H1 (cell line): ENCODE data around the gene PAPSS2. TPM values are rescaled to one million over a fixed set of nuclear protein-coding genes. Genes with fewer than 3 reads are reported as not detected.

Experiments used
- CTCF ChIA-PET: fragments of 300-600 bp; sonication (Branson Sonifier 250); formaldehyde crosslinking; loops from one replicate; lab custom pipeline; 2021; ENCODE audit not compliant: partially characterized antibody; lab: Charles Lee
- POLR2A ChIA-PET: fragments of 300-600 bp; sonication (Branson Sonifier 250); formaldehyde crosslinking; loops from one replicate; lab custom pipeline; 2021; ENCODE audit warnings: inconsistent platforms; ENCODE audit not compliant: partially characterized antibody; lab: Charles Lee
- DNase-seq, 2 experiments: peaks; one replicate each; pipeline versions ENCODE4 v3.0.0 to v3.0.0-alpha.2; 2010 to 2022; ENCODE audit warnings: low spot score in 2 of 2, low read depth in 1 of 2, mixed read lengths in 1 of 2
- FAIRE-seq: peaks from 2 replicates; lab custom pipeline; 2011; peaks lifted over from hg19 to GRCh38; lab: Jason Lieb, UNC
- H2AFZ ChIP-seq: 2 replicates; pipeline ENCODE4 v1.8.1; 2012; ENCODE audit warnings: low read length, inconsistent platforms
- H2AK5ac ChIP-seq: 2 replicates; pipeline ENCODE4 v1.6.1; 2013; ENCODE audit warnings: low read depth, low read length
- H2BK120ac ChIP-seq: replicated peaks from 2 replicates; pipeline ENCODE3; 2013; ENCODE audit warnings: low read depth, low read length, inconsistent platforms
- H2BK12ac ChIP-seq: 2 replicates; pipeline ENCODE4 v1.6.1; 2013; ENCODE audit warnings: low read depth, low read length
- H2BK15ac ChIP-seq: 2 replicates; pipeline ENCODE4 v1.6.1; 2013; ENCODE audit warnings: low read length
- H2BK20ac ChIP-seq: 2 replicates; pipeline ENCODE4 v1.6.1; 2013; ENCODE audit warnings: low read length
- H2BK5ac ChIP-seq: 2 replicates; pipeline ENCODE4 v1.6.1; 2013; ENCODE audit warnings: low read depth, low read length
- H3K14ac ChIP-seq: 2 replicates; pipeline ENCODE4 v1.6.1; 2013; ENCODE audit warnings: inconsistent platforms; ENCODE audit not compliant: insufficient read length
- H3K18ac ChIP-seq: 2 replicates; pipeline ENCODE4 v1.6.1; 2013; ENCODE audit warnings: low read length; ENCODE audit errors: extremely low read depth
- H3K23ac ChIP-seq: 2 replicates; pipeline ENCODE4 v1.6.1; 2013; ENCODE audit warnings: inconsistent platforms; ENCODE audit not compliant: insufficient read length
- H3K23me2 ChIP-seq: 2 replicates; pipeline ENCODE4 v1.6.1; 2013; ENCODE audit warnings: low read depth, low read length
- H3K27ac ChIP-seq: 2 replicates; pipeline ENCODE4 v1.6.1; 2011; ENCODE audit warnings: low read depth, low read length, inconsistent platforms
- H3K27me3 ChIP-seq, 4 experiments: replicated peaks in 1 of 4; 1 replicate in 1 of 4; 2 replicates in 3 of 4; pipeline versions ENCODE4 v1.6.1 to v1.8.1; 2011 to 2013; ENCODE audit warnings: low read length in 3 of 4, mild to moderate bottlenecking in 3 of 4, inconsistent platforms in 2 of 4, mixed read lengths in 2 of 4, moderate library complexity in 1 of 4; ENCODE audit not compliant: control insufficient read depth in 3 of 4, insufficient read depth in 3 of 4; ENCODE audit errors: extremely low read depth in 1 of 4
- H3K36me3 ChIP-seq, 4 experiments: 2 replicates each; pipeline versions ENCODE4 v1.6.1 to v1.8.1; 2011 to 2013; ENCODE audit warnings: mild to moderate bottlenecking in 4 of 4, low read length in 3 of 4, moderate library complexity in 2 of 4, control low read depth in 1 of 4, inconsistent platforms in 1 of 4; ENCODE audit not compliant: insufficient read depth in 4 of 4, control insufficient read depth in 2 of 4
- H3K4ac ChIP-seq: replicated peaks from 2 replicates; pipeline ENCODE3; 2013; ENCODE audit warnings: low read length, low read depth, mixed read lengths, inconsistent platforms; ENCODE audit not compliant: insufficient read length
- H3K4me1 ChIP-seq, 4 experiments: replicated peaks in 1 of 4; 1 replicate in 1 of 4; 2 replicates in 3 of 4; pipeline versions ENCODE4 v1.6.1 to v1.8.1; 2011 to 2013; ENCODE audit warnings: low read length in 3 of 4, inconsistent platforms in 2 of 4, mixed read lengths in 1 of 4; ENCODE audit not compliant: insufficient read depth in 4 of 4, control insufficient read depth in 3 of 4
- H3K4me2 ChIP-seq, 2 experiments: 2 replicates each; pipeline versions ENCODE4 v1.6.1 to v1.8.1; 2011 to 2013; ENCODE audit warnings: low read depth in 2 of 2, low read length in 2 of 2, control low read depth in 1 of 2, inconsistent platforms in 1 of 2, mild to moderate bottlenecking in 1 of 2; ENCODE audit not compliant: insufficient read depth in 1 of 2
- H3K4me3 ChIP-seq, 4 experiments: fragments of 200-600, 300-600 bp in 1 of 4; sonication (generic), shearing (Covaris generic), sonication (Bioruptor Twin) in 1 of 4; 2 replicates each; pipeline versions ENCODE4 v1.5.1 to v1.8.1; 2011 to 2016; ENCODE audit warnings: low read length in 4 of 4, low read depth in 3 of 4, control low read depth in 2 of 4, inconsistent platforms in 2 of 4, mild to moderate bottlenecking in 2 of 4, mixed read lengths in 1 of 4, moderate library complexity in 1 of 4; ENCODE audit not compliant: insufficient read depth in 2 of 4; ENCODE audit errors: extremely low read depth in 1 of 4
- H3K56ac ChIP-seq: replicated peaks from 2 replicates; pipeline ENCODE3; 2013; ENCODE audit warnings: low read depth, mild to moderate bottlenecking, mixed read lengths, low read length, inconsistent platforms; ENCODE audit not compliant: insufficient read length
- H3K79me1 ChIP-seq: 2 replicates; pipeline ENCODE4 v1.6.1; 2013; ENCODE audit warnings: low read depth, low read length, control low read depth
- H3K79me2 ChIP-seq, 2 experiments: 2 replicates each; pipeline versions ENCODE4 v1.6.1 to v1.8.1; 2012 to 2013; ENCODE audit warnings: low read length in 2 of 2, mild to moderate bottlenecking in 2 of 2, inconsistent platforms in 1 of 2; ENCODE audit not compliant: insufficient read depth in 2 of 2, control insufficient read depth in 1 of 2
- H3K9ac ChIP-seq, 4 experiments: replicated peaks in 1 of 4; 1 replicate in 1 of 4; 2 replicates in 3 of 4; pipeline versions ENCODE4 v1.6.1 to v1.8.1; 2011 to 2013; ENCODE audit warnings: low read depth in 3 of 4, low read length in 3 of 4, control low read depth in 2 of 4, mild to moderate bottlenecking in 2 of 4, moderate library complexity in 2 of 4, inconsistent platforms in 1 of 4; ENCODE audit errors: extremely low read depth in 1 of 4
- H3K9me3 ChIP-seq, 2 experiments: 2 replicates each; pipeline versions ENCODE4 v1.6.1 to v1.8.1; 2012 to 2013; ENCODE audit warnings: mild to moderate bottlenecking in 2 of 2, moderate library complexity in 2 of 2, control low read depth in 1 of 2, inconsistent platforms in 1 of 2, low read depth in 1 of 2, low read length in 1 of 2, mixed read lengths in 1 of 2; ENCODE audit not compliant: insufficient read depth in 2 of 2
- H4K20me1 ChIP-seq, 2 experiments: replicated peaks in 1 of 2; 2 replicates each; pipeline versions ENCODE3 to v1.8.1; 2011 to 2013; ENCODE audit warnings: inconsistent platforms in 2 of 2, low read length in 2 of 2, mild to moderate bottlenecking in 1 of 2; ENCODE audit not compliant: insufficient read depth in 2 of 2, control insufficient read depth in 1 of 2
- H4K5ac ChIP-seq: 2 replicates; pipeline ENCODE4 v1.6.1; 2013; ENCODE audit warnings: low read length, low read depth, mixed read lengths, inconsistent platforms; ENCODE audit not compliant: insufficient read length
- H4K8ac ChIP-seq: 2 replicates; pipeline ENCODE4 v1.8.0; 2013; ENCODE audit warnings: mild to moderate bottlenecking, moderate library complexity, low read length, inconsistent platforms; ENCODE audit not compliant: insufficient read depth; ENCODE audit errors: extremely low read depth
- H4K91ac ChIP-seq: replicated peaks from 2 replicates; pipeline ENCODE3; 2013; ENCODE audit warnings: low read length, mixed read lengths, inconsistent platforms; ENCODE audit not compliant: insufficient read length
- ASH2L ChIP-seq: fragments of 200-600, 300-600 bp; sonication (generic); IDR thresholded peaks from one replicate; pipeline ENCODE4 v1.7.1; 2017; ENCODE audit warnings: low read length
- CEBPB ChIP-seq: IDR thresholded peaks from 2 replicates; pipeline ENCODE4 v1.6.1; 2012; ENCODE audit warnings: low read depth, low read length
- CTBP2 ChIP-seq: IDR thresholded peaks from 2 replicates; pipeline ENCODE4 v1.7.0; 2011; ENCODE audit warnings: borderline replicate concordance, mild to moderate bottlenecking, moderate library complexity, mixed read lengths, low read length; ENCODE audit not compliant: insufficient read depth, insufficient read length
- HDAC2 ChIP-seq, 2 experiments: fragments of 300-600 bp in 1 of 2; sonication (generic) in 1 of 2; IDR thresholded peaks; 2 replicates each; pipeline ENCODE4 v1.6.1; 2011 to 2012; ENCODE audit warnings: low read depth in 2 of 2, low read length in 2 of 2, mild to moderate bottlenecking in 2 of 2, moderate library complexity in 2 of 2, borderline replicate concordance in 1 of 2, inconsistent platforms in 1 of 2
- HDAC6 ChIP-seq: IDR thresholded peaks from one replicate; pipeline ENCODE4 v1.7.1; 2012; ENCODE audit warnings: low read depth, mild to moderate bottlenecking, inconsistent platforms, low read length, moderate library complexity
- JUN ChIP-seq: IDR thresholded peaks from 2 replicates; pipeline ENCODE4 v1.6.1; 2011; ENCODE audit warnings: low read depth, mild to moderate bottlenecking, improper control_type of control experiment, low read length
- KDM5A ChIP-seq: fragments of 200-600 bp; IDR thresholded peaks from 2 replicates; pipeline ENCODE4 v1.7.1; 2012; ENCODE audit warnings: mild to moderate bottlenecking, low read length, inconsistent platforms, mixed read lengths
- PHF8 ChIP-seq: fragments of 200-600 bp; sonication (generic); conservative IDR thresholded peaks from 2 replicates; pipeline ENCODE4 v1.7.1; 2012; ENCODE audit warnings: low read depth, mild to moderate bottlenecking, inconsistent platforms, low read length, moderate library complexity
- POLR2A ChIP-seq, 2 experiments: IDR thresholded peaks; 1 replicate in 1 of 2; 2 replicates in 1 of 2; pipeline ENCODE4 v1.6.1; 2011; ENCODE audit warnings: low read depth in 2 of 2, low read length in 2 of 2, mild to moderate bottlenecking in 2 of 2; ENCODE audit errors: control extremely low read depth in 1 of 2
- POU5F1 ChIP-seq: IDR thresholded peaks from 2 replicates; pipeline ENCODE4 v1.6.1; 2011; ENCODE audit warnings: low read depth, mild to moderate bottlenecking, low read length, moderate library complexity
- RNF2 ChIP-seq: fragments of 200-900, 300-1000 bp; sonication (generic); IDR thresholded peaks from 2 replicates; pipeline ENCODE4 v1.7.1; 2016; ENCODE audit warnings: borderline replicate concordance, low read depth, mild to moderate bottlenecking, antibody characterized with exemption, low read length; ENCODE audit not compliant: poor library complexity, severe bottlenecking; ENCODE audit errors: missing control alignments
- SP1 ChIP-seq: IDR thresholded peaks from 2 replicates; pipeline ENCODE4 v1.6.1; 2011; ENCODE audit warnings: low read depth, low read length
- SP2 ChIP-seq: IDR thresholded peaks from 2 replicates; pipeline ENCODE4 v1.6.1; 2012; ENCODE audit warnings: mild to moderate bottlenecking, low read length, inconsistent platforms
- TCF12 ChIP-seq: IDR thresholded peaks from 2 replicates; pipeline ENCODE4 v1.6.1; 2011; ENCODE audit warnings: low read depth, mild to moderate bottlenecking, low read length
- WGBS, 2 experiments: shearing (Covaris generic) in 1 of 2; methylation state at CpG; one replicate each; pipeline versions ENCODE4 v1.1.6 to v1.1.7; 2013 to 2015; ENCODE audit warnings: low lambda C conversion rate in 2 of 2, mixed read lengths in 2 of 2, inconsistent platforms in 1 of 2, low coverage in 1 of 2, missing lambda C conversion rate in 1 of 2; ENCODE audit not compliant: insufficient replicate concordance in 2 of 2, insufficient coverage in 1 of 2, insufficient read length in 1 of 2; ENCODE audit errors: extremely low coverage in 1 of 2, missing lambda C conversion rate in 1 of 2; 5-methylcytosine and 5-hydroxymethylcytosine counted together
- polyA plus RNA-seq, 7 experiments: library from polyadenylated mRNA; depleted of rRNA in 3 of 7; stranded (reverse) in 5 of 7; unstranded in 2 of 7; fragments of >200 nt in 5 of 7; fragments of 200-250 nt in 2 of 7; gene quantifications; 1 replicate in 5 of 7; 2 replicates in 1 of 7; 4 replicates in 1 of 7; pipeline versions ENCODE4 v1.2.1 to v1.2.3, GENCODE V29; 2011 to 2013; ENCODE audit warnings: missing spikeins in 2 of 7, mixed read lengths in 2 of 7
- total RNA-seq: library from RNA; stranded (reverse); fragmentation: NEBNext Ultra II Directional; extraction: Animal tissue kit (Norgen Biotek cat#: 25700); gene quantifications from 2 replicates; pipeline ENCODE4 v1.2.1, GENCODE V29; 2021

Gene PAPSS2
- total and polyA plus RNA-seq, 2 of the 8 experiments (the other 6 are each of a cell fraction or from before 2014, with no cell fraction given): 7.6 to 20.2 TPM

DNA sequence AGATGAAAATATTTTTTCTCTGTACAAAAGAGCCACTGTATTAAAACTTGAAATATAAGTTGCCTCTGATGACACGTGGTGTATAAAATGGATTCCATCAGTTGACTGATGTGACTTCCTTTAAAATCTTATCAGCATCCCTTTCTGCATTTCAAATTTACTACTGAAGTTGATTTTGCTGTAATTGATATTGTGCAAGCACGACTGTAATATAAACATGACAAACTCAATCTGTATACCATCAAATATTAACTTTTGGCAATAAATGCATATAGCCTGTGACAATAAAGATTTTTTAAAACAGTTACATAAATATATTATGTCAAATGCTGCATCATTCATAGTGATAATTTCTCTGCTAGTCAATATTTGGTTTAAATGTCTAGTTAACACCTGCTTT, 7.8 kb downstream of the PAPSS2 start:
- Histone ChIP-seq H3K9me3 (no peaks in the 10 kb centered on the region; a peak in 1 of 4 replicates), H3K4ac (no peak overlapping the region), H2BK20ac (no peak overlapping the region), H2BK120ac (no peak overlapping the region), H3K36me3 (no peaks in the 10 kb centered on the region; a peak in 2 of 8 replicates), H3K23me2 (no peaks in the 10 kb centered on the region), H3K4me2 (no peak overlapping the region), H3K79me1 (no peaks in the 10 kb centered on the region; the same call in 1 of the 2 replicates), H2BK12ac (no peak overlapping the region), H3K27me3 (no peaks in the 10 kb centered on the region), H4K5ac (no peak overlapping the region), H3K79me2 (peaks cover 0 to 35% of the 10 kb centered on the region in 2 experiments; a peak in 2 of 4 replicates)
- TF ChIP-seq JUN (no peak), CEBPB (no peak), RNF2 (no peak), CTBP2 (no peak), ASH2L (no peak), TCF12 (no peak), POLR2A (IDR thresholded peaks at IDR 0.05; ENCODE audit: control extremely low read depth in 1 of 2, low read depth in 2 of 2, low read length in 2 of 2) (no peak), KDM5A (no peak), POU5F1 (no peak), PHF8 (no peak), SP2 (no peak), HDAC2 (IDR thresholded peaks at IDR 0.05; ENCODE audit: borderline replicate concordance in 1 of 2, low read depth in 2 of 2, low read length in 2 of 2) (no peak), SP1 (no peak), HDAC6 (no peak)
- TF ChIP-seq, all 59 proteins: peak for 0
- Histone ChIP-seq H2BK5ac (no peak overlapping the region), H3K9ac (no peak overlapping the region), H2AK5ac (no peak overlapping the region), H4K8ac (no peak overlapping the region), H4K20me1 (no peaks in the 10 kb centered on the region), H3K23ac (no peak overlapping the region), H2AFZ (no peak overlapping the region), H3K4me1 (peaks cover 0 to under 1% (median 0%) of the 10 kb centered on the region in 4 experiments; a peak in 1 of 7 replicates), H2BK15ac (no peak overlapping the region), H3K14ac (no peak overlapping the region), H3K56ac (no peak overlapping the region), H3K18ac (no peak overlapping the region), H4K91ac (no peak overlapping the region), H3K27ac (no peak overlapping the region), H3K4me3 (no peak overlapping the region)
- 90% methylated on average over 2 of the region's 2 CpGs; no CpG with 5 or more reads in 1 of the 2 experiments for WGBS, 2 experiments
- DNase-seq: no peak
- ChIA-PET POLR2A (interaction anchor here (1.4 kb wide), 1 partner anchor 9 kb away, joined by 5 read pairs; no protein-coding TSS in a partner anchor), CTCF (no interaction called here)
- no peak for FAIRE-seq
